ENCODE measurements around the gene PREX1.
"Not testable (repeated sequence)": the region's sequence is repeated elsewhere in the genome, so short reads cannot be mapped to it uniquely, and the experiment has no call there.

PREX1 gene

GRCh38 chr20:48855046-48855445 is 27.2 kb upstream of the PREX1 start:
- ATAC-seq (replicated peaks; ENCODE audit: extremely low read depth, poor library complexity, severe bottlenecking) (no peak), DNase-seq (ENCODE audit: low spot score in 2 of 2) (no peak)
- H3K4me1 Mint-ChIP-seq = no peaks in the 10 kb centered on the region
- H3K36me3 Mint-ChIP-seq (ENCODE audit: insufficient read depth) = no peaks in the 10 kb centered on the region
- no peak overlapping the region for H3K27ac Mint-ChIP-seq (ENCODE audit: low read depth)
- H3K27me3 Mint-ChIP-seq = no peaks in the 10 kb centered on the region
- H3K9me3 Mint-ChIP-seq = no peaks in the 10 kb centered on the region
- no peak overlapping the region for H3K4me3 Mint-ChIP-seq

GRCh38 chr20:48852609-48853008 is 24.8 kb upstream of the PREX1 start:
- Mint-ChIP-seq H3K27ac (ENCODE audit: low read depth) (no peak overlapping the region), H3K4me1 (peaks cover 3% of the 10 kb centered on the region), H3K36me3 (ENCODE audit: insufficient read depth) (no peaks in the 10 kb centered on the region), H3K4me3 (no peak overlapping the region), H3K27me3 (no peaks in the 10 kb centered on the region), H3K9me3 (no peaks in the 10 kb centered on the region)
- DNase-seq (ENCODE audit: low spot score in 2 of 2) (no peak), ATAC-seq (replicated peaks; ENCODE audit: extremely low read depth, poor library complexity, severe bottlenecking) (no peak)

- Mint-ChIP-seq H3K27ac (ENCODE audit: low read depth) (no peak overlapping the region), H3K4me1 (peaks cover 6% of the 10 kb centered on the region), H3K9me3 (no peaks in the 10 kb centered on the region), H3K4me3 (no peak overlapping the region), H3K27me3 (no peaks in the 10 kb centered on the region), H3K36me3 (ENCODE audit: insufficient read depth) (no peaks in the 10 kb centered on the region)
- no peak for ATAC-seq (replicated peaks; ENCODE audit: extremely low read depth, poor library complexity, severe bottlenecking)
- no peak for DNase-seq (ENCODE audit: low spot score in 2 of 2)
Measured at GRCh38 chr20:48851579-48851978, 23.8 kb upstream of the PREX1 start.

GRCh38 chr20:48850977-48851299 is 23.1 kb upstream of the PREX1 start:
- H3K4me3 Mint-ChIP-seq = no peak overlapping the region
- H3K27ac Mint-ChIP-seq (ENCODE audit: low read depth) = no peak overlapping the region
- H3K27me3 Mint-ChIP-seq = no peaks in the 10 kb centered on the region
- H3K4me1 Mint-ChIP-seq = peaks cover 6% of the 10 kb centered on the region
- H3K36me3 Mint-ChIP-seq (ENCODE audit: insufficient read depth) = no peaks in the 10 kb centered on the region
- ATAC-seq (replicated peaks; ENCODE audit: extremely low read depth, poor library complexity, severe bottlenecking) (no peak), DNase-seq (ENCODE audit: low spot score in 2 of 2) (no peak)
- H3K9me3 Mint-ChIP-seq = no peaks in the 10 kb centered on the region

GRCh38 chr20:48850257-48850976 is 22.6 kb upstream of the PREX1 start:
- no peaks in the 10 kb centered on the region for H3K27me3 Mint-ChIP-seq
- no peak overlapping the region for H3K27ac Mint-ChIP-seq (ENCODE audit: low read depth)
- H3K4me3 Mint-ChIP-seq = no peak overlapping the region
- H3K4me1 Mint-ChIP-seq = peaks cover 6% of the 10 kb centered on the region
- H3K9me3 Mint-ChIP-seq = no peaks in the 10 kb centered on the region
- DNase-seq (ENCODE audit: low spot score in 2 of 2) (no peak), ATAC-seq (replicated peaks; ENCODE audit: extremely low read depth, poor library complexity, severe bottlenecking) (no peak)
- H3K36me3 Mint-ChIP-seq (ENCODE audit: insufficient read depth) = no peaks in the 10 kb centered on the region

GRCh38 chr20:48849779-48850178 is 22.0 kb upstream of the PREX1 start:
- Mint-ChIP-seq H3K36me3 (ENCODE audit: insufficient read depth) (no peaks in the 10 kb centered on the region), H3K4me1 (peaks cover 6% of the 10 kb centered on the region), H3K27ac (ENCODE audit: low read depth) (no peak overlapping the region), H3K9me3 (no peaks in the 10 kb centered on the region), H3K27me3 (no peaks in the 10 kb centered on the region), H3K4me3 (no peak overlapping the region)
- ATAC-seq (replicated peaks; ENCODE audit: extremely low read depth, poor library complexity, severe bottlenecking) (no peak), DNase-seq (ENCODE audit: low spot score in 2 of 2) (no peak)

- H3K9me3 Mint-ChIP-seq = no peaks in the 10 kb centered on the region
- no peak overlapping the region for H3K4me3 Mint-ChIP-seq
- peaks cover 6% of the 10 kb centered on the region for H3K4me1 Mint-ChIP-seq
- H3K36me3 Mint-ChIP-seq (ENCODE audit: insufficient read depth) = no peaks in the 10 kb centered on the region
- ATAC-seq (replicated peaks; ENCODE audit: extremely low read depth, poor library complexity, severe bottlenecking) = no peak
- no peak overlapping the region for H3K27ac Mint-ChIP-seq (ENCODE audit: low read depth)
- DNase-seq (ENCODE audit: low spot score in 2 of 2) = no peak
- no peaks in the 10 kb centered on the region for H3K27me3 Mint-ChIP-seq
Measured at GRCh38 chr20:48849299-48849698, 21.5 kb upstream of the PREX1 start.

- no peaks in the 10 kb centered on the region for H3K9me3 Mint-ChIP-seq
Measured at GRCh38 chr20:48847498-48848205, 19.9 kb upstream of the PREX1 start.

GRCh38 chr20:48846516-48847492 is 19.0 kb upstream of the PREX1 start:
- DNase-seq (ENCODE audit: low spot score in 2 of 2) = no peak
- peaks cover 6% of the 10 kb centered on the region for H3K4me1 Mint-ChIP-seq
- H3K9me3 Mint-ChIP-seq = no peaks in the 10 kb centered on the region
- H3K27me3 Mint-ChIP-seq = no peaks in the 10 kb centered on the region
- no peak overlapping the region for H3K4me3 Mint-ChIP-seq
- no peaks in the 10 kb centered on the region for H3K36me3 Mint-ChIP-seq (ENCODE audit: insufficient read depth)
- no peak overlapping the region for H3K27ac Mint-ChIP-seq (ENCODE audit: low read depth)
- no peak for ATAC-seq (replicated peaks; ENCODE audit: extremely low read depth, poor library complexity, severe bottlenecking)

More at GRCh38 chr20:48847498-48848205, 19.9 kb upstream of the PREX1 start:
- peaks cover 6% of the 10 kb centered on the region for H3K4me1 Mint-ChIP-seq
- no peak overlapping the region for H3K27ac Mint-ChIP-seq (ENCODE audit: low read depth)
- no peaks in the 10 kb centered on the region for H3K36me3 Mint-ChIP-seq (ENCODE audit: insufficient read depth)
- no peak overlapping the region for H3K4me3 Mint-ChIP-seq
- ATAC-seq (replicated peaks; ENCODE audit: extremely low read depth, poor library complexity, severe bottlenecking) = no peak
- H3K27me3 Mint-ChIP-seq = no peaks in the 10 kb centered on the region
- no peak for DNase-seq (ENCODE audit: low spot score in 2 of 2)

GRCh38 chr20:48845721-48846306 is 18.0 kb upstream of the PREX1 start:
- H3K9me3 Mint-ChIP-seq = no peaks in the 10 kb centered on the region
- H3K4me1 Mint-ChIP-seq = peaks cover 6% of the 10 kb centered on the region
- ATAC-seq (replicated peaks; ENCODE audit: extremely low read depth, poor library complexity, severe bottlenecking) (no peak), DNase-seq (ENCODE audit: low spot score in 2 of 2) (no peak)
- H3K4me3 Mint-ChIP-seq = no peak overlapping the region
- no peaks in the 10 kb centered on the region for H3K36me3 Mint-ChIP-seq (ENCODE audit: insufficient read depth)
- no peak overlapping the region for H3K27ac Mint-ChIP-seq (ENCODE audit: low read depth)
- no peaks in the 10 kb centered on the region for H3K27me3 Mint-ChIP-seq

GRCh38 chr20:48844996-48845395 is 17.2 kb upstream of the PREX1 start:
- Mint-ChIP-seq H3K27ac (ENCODE audit: low read depth) (no peak overlapping the region), H3K36me3 (ENCODE audit: insufficient read depth) (no peaks in the 10 kb centered on the region), H3K27me3 (no peaks in the 10 kb centered on the region), H3K4me1 (peaks cover 6% of the 10 kb centered on the region), H3K4me3 (no peak overlapping the region), H3K9me3 (no peaks in the 10 kb centered on the region)
- ATAC-seq (replicated peaks; ENCODE audit: extremely low read depth, poor library complexity, severe bottlenecking) = no peak
- DNase-seq (ENCODE audit: low spot score in 2 of 2) = no peak

GRCh38 chr20:48843896-48844295 is 16.1 kb upstream of the PREX1 start:
- H3K36me3 Mint-ChIP-seq (ENCODE audit: insufficient read depth); DNase-seq (ENCODE audit: low spot score in 2 of 2); H3K27me3 Mint-ChIP-seq; H3K4me3 Mint-ChIP-seq; H3K27ac Mint-ChIP-seq (ENCODE audit: low read depth); ATAC-seq (replicated peaks; ENCODE audit: extremely low read depth, poor library complexity, severe bottlenecking); H3K9me3 Mint-ChIP-seq: not testable (repeated sequence)
- peaks cover 11% of the 10 kb centered on the region for H3K4me1 Mint-ChIP-seq
